Measurements from ENCODE around the gene DDX41.
A peak's percentile ranks its signal among the peaks of the same experiment; 100 is the strongest.

DDX41 gene

GRCh38 chr5:177501874-177502678 lies 14.7 kb downstream of the DDX41 start:
- no peak overlapping the region for H2AFZ ChIP-seq (ENCODE audit: low read length)
- no peaks in the 10 kb centered on the region for H3K27me3 ChIP-seq (ENCODE audit: insufficient read depth, low read length)
- H3K9ac ChIP-seq (ENCODE audit: low read length): peak overlapping the region; percentile 37
- H3K79me2 ChIP-seq (ENCODE audit: insufficient read depth, low read length): no peaks in the 10 kb centered on the region
- no peaks in the 10 kb centered on the region for H4K20me1 ChIP-seq (ENCODE audit: insufficient read depth, low read length)
- H3K9me2 ChIP-seq (ENCODE audit: low read depth, low read length): no peaks in the 10 kb centered on the region
- peaks cover 36% of the 10 kb centered on the region for H3K36me3 ChIP-seq (ENCODE audit: insufficient read depth, low read length)
- H3K4me1 ChIP-seq (ENCODE audit: insufficient read depth, low read length, severe bottlenecking): peaks cover 49% of the 10 kb centered on the region
- no peak overlapping the region for H3K4me3 ChIP-seq (ENCODE audit: low read depth, low read length, poor library complexity, severe bottlenecking)
- TF ChIP-seq EZH2 (IDR thresholded peaks at IDR 0.05; ENCODE audit: borderline replicate concordance, low read length): no peak
- TF ChIP-seq CTCF (IDR thresholded peaks at IDR 0.05; ENCODE audit: low read length): no peak
- H3F3A ChIP-seq (ENCODE audit: insufficient read depth, low read length): peaks cover 7% of the 10 kb centered on the region; the same call in 1 of the 2 replicates
- H3K27ac ChIP-seq (ENCODE audit: low read depth, low read length, poor library complexity, severe bottlenecking): peak overlapping the region; percentile 81
- peak overlapping the region; percentile 5 for H3K4me2 ChIP-seq (ENCODE audit: low read length)
- H3K9me3 ChIP-seq (ENCODE audit: low read length): no peaks in the 10 kb centered on the region

DNA sequence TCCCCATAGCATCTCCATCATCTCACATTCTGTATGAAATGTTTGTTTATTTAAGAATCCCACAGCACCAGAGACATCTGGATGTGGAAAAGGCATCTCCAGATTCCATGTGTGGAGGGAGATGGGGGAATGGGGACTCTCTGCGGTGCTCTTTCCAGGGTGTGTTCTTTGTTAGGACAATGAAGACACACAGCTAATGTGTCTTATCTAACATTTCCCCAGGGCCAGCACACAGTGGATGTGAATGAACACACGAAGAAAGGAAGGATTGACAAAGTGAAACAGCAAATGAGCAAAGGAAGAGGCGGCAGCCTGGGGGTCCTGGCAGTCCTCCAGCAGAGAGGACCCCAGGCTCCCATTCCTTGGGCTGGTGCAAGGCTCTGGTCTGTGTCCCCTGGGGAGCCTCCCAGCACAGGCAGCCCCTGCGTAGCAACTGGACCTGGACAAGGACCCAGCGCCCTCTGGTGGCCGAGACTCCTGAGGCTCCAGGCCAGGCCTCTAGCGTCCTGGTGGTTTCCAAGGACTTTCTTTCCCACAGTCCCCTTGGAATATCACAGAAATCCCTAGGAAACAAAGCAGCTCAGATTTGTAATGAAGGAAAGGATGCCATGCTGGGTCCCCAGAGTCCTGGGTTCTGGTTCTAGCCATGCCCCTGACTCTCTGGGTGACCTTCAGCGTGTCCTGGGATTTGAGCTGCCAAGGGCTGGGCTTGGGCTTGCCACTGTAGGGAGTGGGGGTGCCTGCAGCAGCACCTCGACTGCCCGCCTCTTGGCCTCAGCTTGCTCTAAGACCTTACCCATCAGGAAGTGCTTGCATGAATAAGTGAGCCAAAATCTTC lies 15.9 kb downstream of the DDX41 start:
- H3K27me3 ChIP-seq (ENCODE audit: insufficient read depth, low read length): no peaks in the 10 kb centered on the region
- no peak overlapping the region for H3K4me3 ChIP-seq (ENCODE audit: low read depth, low read length, poor library complexity, severe bottlenecking)
- peaks cover 53% of the 10 kb centered on the region for H3K4me1 ChIP-seq (ENCODE audit: insufficient read depth, low read length, severe bottlenecking)
- no peaks in the 10 kb centered on the region for H3K9me3 ChIP-seq (ENCODE audit: low read length)
- H2AFZ ChIP-seq (ENCODE audit: low read length): no peak overlapping the region
- H3K9me2 ChIP-seq (ENCODE audit: low read depth, low read length): no peaks in the 10 kb centered on the region
- H3F3A ChIP-seq (ENCODE audit: insufficient read depth, low read length): peaks cover 7% of the 10 kb centered on the region; the same call in 1 of the 2 replicates
- no peak overlapping the region; the same call in 1 of the 2 replicates for H3K9ac ChIP-seq (ENCODE audit: low read length)
- TF ChIP-seq EZH2 (IDR thresholded peaks at IDR 0.05; ENCODE audit: borderline replicate concordance, low read length) (no peak), CTCF (IDR thresholded peaks at IDR 0.05; ENCODE audit: low read length) (peak; percentile 97)
- H3K4me2 ChIP-seq (ENCODE audit: low read length): no peak overlapping the region
- no peaks in the 10 kb centered on the region for H4K20me1 ChIP-seq (ENCODE audit: insufficient read depth, low read length)
- H3K27ac ChIP-seq (ENCODE audit: low read depth, low read length, poor library complexity, severe bottlenecking): peak overlapping the region; percentile 81
- H3K36me3 ChIP-seq (ENCODE audit: insufficient read depth, low read length): peaks cover 31% of the 10 kb centered on the region
- H3K79me2 ChIP-seq (ENCODE audit: insufficient read depth, low read length): no peaks in the 10 kb centered on the region

DNA sequence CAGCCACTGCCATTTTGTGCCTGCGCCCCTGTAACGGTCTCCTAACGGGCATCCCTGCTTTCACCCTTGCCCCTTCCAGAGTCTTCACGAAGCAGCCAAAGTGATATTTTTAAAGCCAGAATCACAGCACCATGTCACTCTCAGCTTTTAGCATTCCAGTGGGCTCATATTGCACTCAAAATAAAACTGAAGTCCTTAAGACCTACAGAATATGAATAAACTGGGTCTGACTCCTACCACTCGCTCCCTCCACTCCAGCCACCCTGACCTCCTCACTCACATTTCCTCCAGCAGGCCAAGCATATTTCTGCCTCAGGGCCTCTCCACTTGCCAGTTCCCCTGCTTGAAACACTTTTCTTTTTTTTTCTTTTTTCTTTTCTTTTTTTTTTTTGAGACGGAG lies 16.9 kb downstream of the DDX41 start:
- Histone ChIP-seq H3K36me3 (ENCODE audit: insufficient read depth, low read length) (peaks cover 24% of the 10 kb centered on the region), H3K79me2 (ENCODE audit: insufficient read depth, low read length) (no peaks in the 10 kb centered on the region), H3K27ac (ENCODE audit: low read depth, low read length, poor library complexity, severe bottlenecking) (no peak overlapping the region), H3K27me3 (ENCODE audit: insufficient read depth, low read length) (no peaks in the 10 kb centered on the region), H3K9ac (ENCODE audit: low read length) (no peak overlapping the region), H3K9me3 (ENCODE audit: low read length) (no peaks in the 10 kb centered on the region), H3F3A (ENCODE audit: insufficient read depth, low read length) (peaks cover 7% of the 10 kb centered on the region; the same call in 1 of the 2 replicates), H2AFZ (ENCODE audit: low read length) (no peak overlapping the region), H3K4me3 (ENCODE audit: low read depth, low read length, poor library complexity, severe bottlenecking) (no peak overlapping the region), H3K9me2 (ENCODE audit: low read depth, low read length) (no peaks in the 10 kb centered on the region), H3K4me2 (ENCODE audit: low read length) (no peak overlapping the region), H4K20me1 (ENCODE audit: insufficient read depth, low read length) (no peaks in the 10 kb centered on the region), H3K4me1 (ENCODE audit: insufficient read depth, low read length, severe bottlenecking) (peaks cover 61% of the 10 kb centered on the region)
- TF ChIP-seq EZH2 (IDR thresholded peaks at IDR 0.05; ENCODE audit: borderline replicate concordance, low read length) (no peak), CTCF (IDR thresholded peaks at IDR 0.05; ENCODE audit: low read length) (no peak)

Data from OCI-LY1 (cell line).